Endothelial cell of umbilical vein (primary cell): Measurements from ENCODE around the gene PTRH1. TPM values are rescaled to one million over a fixed set of nuclear protein-coding genes. Genes with fewer than 3 reads are reported as not detected.
A peak's percentile ranks its signal among the peaks of the same experiment; 100 is the strongest.

Source experiments
- BruUV-seq: library from RNA; stranded (reverse); fragments of 400-500 nt; replicated peaks from 2 replicates; lab custom pipeline; 2021; lab: Mats Ljungman, UMichigan
- CTCF ChIA-PET: fragments of 300-600, 350-600 bp; sonication (Branson Sonifier 250); formaldehyde crosslinking; loops from one replicate; lab custom pipeline; 2021; ENCODE audit warnings: antibody characterized with exemption, inconsistent platforms; lab: Charles Lee
- POLR2A ChIA-PET: fragments of 300-600, 350-600 bp; sonication (Branson Sonifier 250); formaldehyde crosslinking; loops from one replicate; lab custom pipeline; 2021; ENCODE audit warnings: antibody characterized with exemption, inconsistent platforms; lab: Charles Lee
- DNase-seq: peaks from one replicate; pipeline ENCODE4 v3.0.0-alpha.2; 2011; ENCODE audit warnings: low read depth, low spot score
- FAIRE-seq: peaks from 2 replicates; lab custom pipeline; 2011; peaks lifted over from hg19 to GRCh38; lab: Jason Lieb, UNC
- H2AFZ ChIP-seq: 2 replicates; pipeline ENCODE4 v1.6.0; 2012; ENCODE audit warnings: low read depth, low read length, control low read depth, inconsistent platforms
- H3K27ac ChIP-seq: 2 replicates; pipeline ENCODE4 v1.5.1; 2011; ENCODE audit warnings: low read depth, mild to moderate bottlenecking, control low read depth, low read length, moderate library complexity; ENCODE audit not compliant: insufficient read depth
- H3K27me3 ChIP-seq, 2 experiments: 2 replicates each; pipeline versions ENCODE4 v1.6.0 to v1.6.1; 2011; ENCODE audit warnings: low read length in 2 of 2, mixed read lengths in 1 of 2; ENCODE audit not compliant: control insufficient read depth in 2 of 2, insufficient read depth in 2 of 2
- H3K36me3 ChIP-seq, 2 experiments: 2 replicates in 1 of 2; 3 replicates in 1 of 2; pipeline ENCODE4 v1.5.1; 2011; ENCODE audit warnings: low read length in 2 of 2, mild to moderate bottlenecking in 1 of 2, moderate library complexity in 1 of 2; ENCODE audit not compliant: control insufficient read depth in 2 of 2, insufficient read depth in 2 of 2; ENCODE audit errors: extremely low read depth in 1 of 2
- H3K4me1 ChIP-seq: 3 replicates; pipeline ENCODE4 v1.5.1; 2011; ENCODE audit warnings: mild to moderate bottlenecking, low read length; ENCODE audit not compliant: control insufficient read depth, insufficient read depth; ENCODE audit errors: extremely low read depth
- H3K4me2 ChIP-seq: 2 replicates; pipeline ENCODE4 v1.6.1; 2011; ENCODE audit warnings: low read length, control low read depth, mixed read lengths; ENCODE audit not compliant: insufficient read depth
- H3K4me3 ChIP-seq, 3 experiments: fragments of 200-600 bp in 1 of 3; sonication (generic), shearing (Covaris generic) in 1 of 3; replicated peaks in 1 of 3; 2 replicates each; pipeline ENCODE4 v1.5.1; 2011 to 2016; ENCODE audit warnings: control low read depth in 3 of 3, low read length in 3 of 3, mild to moderate bottlenecking in 2 of 3, inconsistent platforms in 1 of 3, low read depth in 1 of 3, moderate library complexity in 1 of 3; ENCODE audit not compliant: insufficient read depth in 1 of 3
- H3K79me2 ChIP-seq: 2 replicates; pipeline ENCODE4 v1.6.0; 2012; ENCODE audit warnings: low read length, inconsistent platforms; ENCODE audit not compliant: control insufficient read depth, insufficient read depth
- H3K9ac ChIP-seq: replicated peaks from 2 replicates; pipeline ENCODE3; 2011; ENCODE audit warnings: low read length, control low read depth; ENCODE audit not compliant: insufficient read depth; ENCODE audit errors: extremely low read depth
- H3K9me1 ChIP-seq: replicated peaks from 3 replicates; pipeline ENCODE4 v1.6.0; 2011; ENCODE audit warnings: mild to moderate bottlenecking, low read length; ENCODE audit not compliant: control insufficient read depth, insufficient read depth; ENCODE audit errors: extremely low read depth
- H3K9me3 ChIP-seq: replicated peaks from 2 replicates; pipeline ENCODE4 v1.5.1; 2012; ENCODE audit warnings: low read length, inconsistent platforms; ENCODE audit not compliant: control insufficient read depth, insufficient read depth
- H4K20me1 ChIP-seq: replicated peaks from 2 replicates; pipeline ENCODE3; 2011; ENCODE audit warnings: mild to moderate bottlenecking, low read length; ENCODE audit not compliant: control insufficient read depth, insufficient read depth; ENCODE audit errors: extremely low read depth
- CTCF ChIP-seq, 2 donors: IDR thresholded peaks; 1 replicate in 1 of 2; 2 replicates in 1 of 2; pipeline ENCODE4 v1.5.1; 2011; ENCODE audit warnings: low read length in 2 of 2, mild to moderate bottlenecking in 2 of 2, moderate library complexity in 2 of 2, control low read depth in 1 of 2, inconsistent platforms in 1 of 2, low read depth in 1 of 2; ENCODE audit not compliant: insufficient read depth in 1 of 2; ENCODE audit errors: extremely low read depth in 1 of 2
- EZH2 ChIP-seq: IDR thresholded peaks from 2 replicates; pipeline ENCODE4 v1.6.1; 2012; ENCODE audit warnings: borderline replicate concordance, low read depth, mild to moderate bottlenecking, moderate library complexity, low read length, inconsistent platforms; ENCODE audit not compliant: severe bottlenecking
- GATA2 ChIP-seq: IDR thresholded peaks from 2 replicates; pipeline ENCODE4 v1.7.0; 2011; ENCODE audit warnings: low read depth, mild to moderate bottlenecking, moderate library complexity, mixed read lengths, low read length; ENCODE audit not compliant: insufficient read length, insufficient read depth
- POLR2AphosphoS5 ChIP-seq: IDR thresholded peaks from 2 replicates; pipeline ENCODE4 v1.6.1; 2012; ENCODE audit warnings: low read depth, mild to moderate bottlenecking, control low read depth, low read length, moderate library complexity; ENCODE audit not compliant: insufficient read depth
- dilution Hi-C: fragments of 300-500 bp; cut with MboI; formaldehyde crosslinking; loops from one replicate; pipeline ENCODE4 v1.15.0; 2019; ENCODE audit warnings: low sequenced_read_pairs; ENCODE audit not compliant: extremely low pct_ligation_motif_present
- intact Hi-C: fragments of 100-400 bp; cut with micrococcal nuclease; formaldehyde crosslinking; loops from one replicate; pipeline ENCODE4 v1.10.0; 2022
- polyA plus RNA-seq, 4 experiments: library from polyadenylated mRNA; depleted of rRNA in 3 of 4; stranded (reverse) in 3 of 4; unstranded in 1 of 4; fragments of >200 nt; gene quantifications; 2 replicates each; pipeline versions ENCODE4 v1.2.1 to v1.2.3, GENCODE V29; 2011 to 2012; ENCODE audit warnings: missing spikeins in 1 of 4
- total RNA-seq: library from RNA; stranded (reverse); gene quantifications from 2 replicates; pipeline ENCODE4 v1.2.3, GENCODE V29; 2021

The PTRH1 gene
- total and polyA plus RNA-seq, 2 donors (not counting 3 experiments of a cell fraction or from before 2014, with no cell fraction given): 25.1 to 52.2 TPM

GRCh38 chr9:127761491-127761956, 46.1 kb upstream of the PTRH1 start:
- H3K27ac ChIP-seq: peak overlapping the region; percentile 95
- no peaks in the 10 kb centered on the region for H3K27me3 ChIP-seq
- peaks cover 9 to 27% of the 10 kb centered on the region in 2 experiments for H3K36me3 ChIP-seq
- dilution Hi-C loops (no loop called here), intact Hi-C loops (no loop called here)
- no peak overlapping the region for H3K4me3 ChIP-seq
- DNase-seq: no peak
- CTCF ChIA-PET: interaction anchor here (0.7 to 11.3 kb wide), 7 partner anchors 9 to 109 kb away, joined by 3 to 167 read pairs (median 4); partner anchors contain the start of genes CDK9, SH2D3C and TOR2A
- TF ChIP-seq GATA2 (no peak), POLR2AphosphoS5 (peak; percentile 34), EZH2 (no peak), CTCF (IDR thresholded peaks at IDR 0.05; ENCODE audit: extremely low read depth in 1 of 2, insufficient read depth in 1 of 2, low read depth in 1 of 2, low read length in 2 of 2) (no peak)
- H3K4me2 ChIP-seq: peak overlapping the region; percentile 44
- POLR2A ChIA-PET: interaction anchor here (0.6 to 3.0 kb wide), 2 partner anchors 10 to 195 kb away, joined by 3 to 18 read pairs; no protein-coding TSS in a partner anchor
- H2AFZ ChIP-seq: no peak overlapping the region
- H3K9me3 ChIP-seq: no peaks in the 10 kb centered on the region
- H3K79me2 ChIP-seq: peaks cover 39% of the 10 kb centered on the region
- no TSS peak for BruUV-seq
- H3K4me1 ChIP-seq: peaks cover 52% of the 10 kb centered on the region
- no peaks in the 10 kb centered on the region for H4K20me1 ChIP-seq
- FAIRE-seq: peak; percentile 78
- peak overlapping the region; percentile 70 for H3K9ac ChIP-seq
- H3K9me1 ChIP-seq: no peaks in the 10 kb centered on the region
